ENCODE measurements around the gene SDHB. TPM values are rescaled to one million over a fixed set of nuclear protein-coding genes. Genes with fewer than 3 reads are reported as not detected.

Gene SDHB
- 123 and 183 TPM in 2 replicates for total RNA-seq

GRCh38 chr1:17053685-17054410 is at the start of gene SDHB:
Gene SDHB, minus strand, starts transcription at chr1:17054032. Its CDS starts 13 bp downstream, at chr1:17054019.
- DNase-seq (ENCODE audit: low read depth): peak; percentile 94

- no peak for DNase-seq (ENCODE audit: low read depth)
Observed at GRCh38 chr1:17102232-17102631, 48.4 kb upstream of the SDHB start.

GRCh38 chr1:17101261-17101660 is 47.4 kb upstream of the SDHB start:
- no peak for DNase-seq (ENCODE audit: low read depth)

GRCh38 chr1:17099616-17100340 is 45.9 kb upstream of the SDHB start:
- DNase-seq (ENCODE audit: low read depth): no peak

- peak; percentile 37 for DNase-seq (ENCODE audit: low read depth)
Observed at GRCh38 chr1:17098446-17099317, 44.9 kb upstream of the SDHB start.

- no peak for DNase-seq (ENCODE audit: low read depth)
Observed at GRCh38 chr1:17097787-17098186, 44.0 kb upstream of the SDHB start.

- no peak for DNase-seq (ENCODE audit: low read depth)
Observed at GRCh38 chr1:17097147-17097546, 43.3 kb upstream of the SDHB start.

- DNase-seq (ENCODE audit: low read depth): no peak
Observed at GRCh38 chr1:17096584-17096983, 42.8 kb upstream of the SDHB start.

GRCh38 chr1:17095141-17095540 is 41.3 kb upstream of the SDHB start:
- no peak for DNase-seq (ENCODE audit: low read depth)

GRCh38 chr1:17094664-17095063 is 40.8 kb upstream of the SDHB start:
- no peak for DNase-seq (ENCODE audit: low read depth)

GRCh38 chr1:17093822-17094393 is 40.1 kb upstream of the SDHB start:
- DNase-seq (ENCODE audit: low read depth): no peak

GRCh38 chr1:17091252-17091651 is 37.4 kb upstream of the SDHB start:
- no peak for DNase-seq (ENCODE audit: low read depth)

- no peak for DNase-seq (ENCODE audit: low read depth)
Observed at GRCh38 chr1:17089506-17089905, 35.7 kb upstream of the SDHB start.

- no peak for DNase-seq (ENCODE audit: low read depth)
Observed at GRCh38 chr1:17086751-17087150, 32.9 kb upstream of the SDHB start.

- no peak for DNase-seq (ENCODE audit: low read depth)
Observed at GRCh38 chr1:17084787-17085186, 31.0 kb upstream of the SDHB start.

GRCh38 chr1:17082761-17083160 is 28.9 kb upstream of the SDHB start:
- no peak for DNase-seq (ENCODE audit: low read depth)

- DNase-seq (ENCODE audit: low read depth): no peak
Observed at GRCh38 chr1:17081439-17081838, 27.6 kb upstream of the SDHB start.

GRCh38 chr1:17080880-17081279 is 27.0 kb upstream of the SDHB start:
- no peak for DNase-seq (ENCODE audit: low read depth)

GRCh38 chr1:17080085-17080759 is 26.4 kb upstream of the SDHB start:
- DNase-seq (ENCODE audit: low read depth): no peak

- DNase-seq (ENCODE audit: low read depth): no peak
Observed at GRCh38 chr1:17078991-17079868, 25.4 kb upstream of the SDHB start.

All from renal cortical epithelial cell (primary cell).